OCI-LY1 (cell line): Measurements from ENCODE around the gene NME9.
A peak's percentile ranks its signal among the peaks of the same experiment; 100 is the strongest.

Experiments used
- H2AFZ ChIP-seq: fragments of 200-600 bp; sonication (generic), shearing (Covaris generic); 2 replicates; pipeline ENCODE4 v1.6.0; 2014; ENCODE audit warnings: antibody characterized with exemption, mild to moderate bottlenecking, low read length
- H3F3A ChIP-seq: fragments of 200-600 bp; sonication (generic), shearing (Covaris generic); 2 replicates; pipeline ENCODE4 v1.6.0; 2014; ENCODE audit warnings: mild to moderate bottlenecking, antibody characterized with exemption, low read length, moderate library complexity; ENCODE audit not compliant: insufficient read depth
- H3K27ac ChIP-seq: fragments of 200-600 bp; sonication (generic); 2 replicates; pipeline ENCODE4 v1.5.1; 2014; ENCODE audit warnings: low read length, mixed run types, mild to moderate bottlenecking, low read depth; ENCODE audit not compliant: poor library complexity, severe bottlenecking
- H3K27me3 ChIP-seq: fragments of 200-600 bp; sonication (generic); 2 replicates; pipeline ENCODE4 v1.6.0; 2014; ENCODE audit warnings: antibody characterized with exemption, mild to moderate bottlenecking, low read length, moderate library complexity; ENCODE audit not compliant: insufficient read depth
- H3K36me3 ChIP-seq: fragments of 200-600 bp; sonication (generic); 2 replicates; pipeline ENCODE4 v1.6.1; 2014; ENCODE audit warnings: mild to moderate bottlenecking, antibody characterized with exemption, low read length, moderate library complexity, mixed read lengths; ENCODE audit not compliant: insufficient read depth
- H3K4me1 ChIP-seq: fragments of 200-600 bp; sonication (generic); 2 replicates; pipeline ENCODE4 v1.5.1; 2014; ENCODE audit warnings: mild to moderate bottlenecking, low read length, moderate library complexity; ENCODE audit not compliant: insufficient read depth, severe bottlenecking
- H3K4me2 ChIP-seq: fragments of 200-600 bp; sonication (generic), shearing (Covaris generic); 2 replicates; pipeline ENCODE4 v1.6.1; 2014; ENCODE audit warnings: low read length
- H3K4me3 ChIP-seq: fragments of 200-600 bp; sonication (generic); 2 replicates; pipeline ENCODE4 v1.5.1; 2014; ENCODE audit warnings: low read length, low read depth, mild to moderate bottlenecking, mixed read lengths; ENCODE audit not compliant: poor library complexity, severe bottlenecking
- H3K79me2 ChIP-seq: fragments of 200-600 bp; shearing (Covaris generic); 2 replicates; pipeline ENCODE4 v1.6.1; 2016; ENCODE audit warnings: mixed run types, low read length, mixed read lengths; ENCODE audit not compliant: insufficient read depth
- H3K9ac ChIP-seq: fragments of 200-600 bp; sonication (generic), shearing (Covaris generic); 2 replicates; pipeline ENCODE4 v1.6.1; 2014; ENCODE audit warnings: mild to moderate bottlenecking, low read length, mixed read lengths
- H3K9me2 ChIP-seq: fragments of 200-600 bp; sonication (generic), shearing (Covaris generic); 2 replicates; pipeline ENCODE4 v1.6.1; 2014; ENCODE audit warnings: low read depth, mild to moderate bottlenecking, low read length, mixed read lengths
- H3K9me3 ChIP-seq: fragments of 200-600 bp; shearing (Covaris generic); 2 replicates; pipeline ENCODE4 v1.6.1; 2014; ENCODE audit warnings: low read length, mixed read lengths
- H4K20me1 ChIP-seq: fragments of 200-600 bp; sonication (generic), shearing (Covaris generic); 2 replicates; pipeline ENCODE4 v1.6.0; 2016; ENCODE audit warnings: mild to moderate bottlenecking, low read length; ENCODE audit not compliant: insufficient read depth
- EZH2 ChIP-seq: fragments of 200-600 bp; sonication (generic), shearing (Covaris generic); IDR thresholded peaks from 2 replicates; pipeline ENCODE4 v1.8.0; 2017; ENCODE audit warnings: borderline replicate concordance, mixed run types, mild to moderate bottlenecking, antibody characterized with exemption, low read length, moderate library complexity, mixed read lengths
- TF ChIP-seq, protein P1 (sequence below): fragments of 200-600 bp; sonication (generic), shearing (Covaris generic); IDR thresholded peaks from 2 replicates; pipeline ENCODE4 v1.5.1; 2017; ENCODE audit warnings: mild to moderate bottlenecking, antibody characterized with exemption, low read length, moderate library complexity, mixed read lengths

The NME9 gene

DNA sequence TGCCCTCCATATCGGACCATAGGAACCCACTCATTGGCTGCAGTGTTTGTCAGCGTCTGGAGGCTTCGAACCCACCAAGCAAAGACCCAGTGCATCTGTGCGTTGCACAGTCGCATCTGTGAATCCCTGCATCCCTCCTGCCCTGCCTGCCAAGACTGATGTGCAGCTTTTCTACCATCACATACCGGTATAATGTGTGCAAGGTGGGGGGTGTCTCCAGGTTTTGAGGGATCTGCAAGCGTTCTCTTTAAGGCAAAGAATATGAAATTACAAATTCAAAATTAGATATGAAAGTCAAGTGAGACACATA lies 288 bp upstream of the NME9 start:
- peak overlapping the region; percentile 67 for H3K4me3 ChIP-seq
- no peaks in the 10 kb centered on the region for H3K36me3 ChIP-seq
- peaks cover 13% of the 10 kb centered on the region for H3K4me1 ChIP-seq
- H3K9me2 ChIP-seq: no peaks in the 10 kb centered on the region
- TF ChIP-seq EZH2: no peak
- TF ChIP-seq, protein P1, sequence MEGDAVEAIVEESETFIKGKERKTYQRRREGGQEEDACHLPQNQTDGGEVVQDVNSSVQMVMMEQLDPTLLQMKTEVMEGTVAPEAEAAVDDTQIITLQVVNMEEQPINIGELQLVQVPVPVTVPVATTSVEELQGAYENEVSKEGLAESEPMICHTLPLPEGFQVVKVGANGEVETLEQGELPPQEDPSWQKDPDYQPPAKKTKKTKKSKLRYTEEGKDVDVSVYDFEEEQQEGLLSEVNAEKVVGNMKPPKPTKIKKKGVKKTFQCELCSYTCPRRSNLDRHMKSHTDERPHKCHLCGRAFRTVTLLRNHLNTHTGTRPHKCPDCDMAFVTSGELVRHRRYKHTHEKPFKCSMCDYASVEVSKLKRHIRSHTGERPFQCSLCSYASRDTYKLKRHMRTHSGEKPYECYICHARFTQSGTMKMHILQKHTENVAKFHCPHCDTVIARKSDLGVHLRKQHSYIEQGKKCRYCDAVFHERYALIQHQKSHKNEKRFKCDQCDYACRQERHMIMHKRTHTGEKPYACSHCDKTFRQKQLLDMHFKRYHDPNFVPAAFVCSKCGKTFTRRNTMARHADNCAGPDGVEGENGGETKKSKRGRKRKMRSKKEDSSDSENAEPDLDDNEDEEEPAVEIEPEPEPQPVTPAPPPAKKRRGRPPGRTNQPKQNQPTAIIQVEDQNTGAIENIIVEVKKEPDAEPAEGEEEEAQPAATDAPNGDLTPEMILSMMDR: no peak
- peak overlapping the region; percentile 83 for H3K4me2 ChIP-seq
- no peak overlapping the region for H2AFZ ChIP-seq
- H3K27ac ChIP-seq: no peak overlapping the region
- H3K9ac ChIP-seq: no peak overlapping the region
- no peaks in the 10 kb centered on the region for H3K9me3 ChIP-seq
- no peaks in the 10 kb centered on the region for H3K79me2 ChIP-seq
- H4K20me1 ChIP-seq: no peaks in the 10 kb centered on the region
- peaks cover 5% of the 10 kb centered on the region; the same call in 1 of the 2 replicates for H3F3A ChIP-seq
- H3K27me3 ChIP-seq: no peaks in the 10 kb centered on the region

DNA sequence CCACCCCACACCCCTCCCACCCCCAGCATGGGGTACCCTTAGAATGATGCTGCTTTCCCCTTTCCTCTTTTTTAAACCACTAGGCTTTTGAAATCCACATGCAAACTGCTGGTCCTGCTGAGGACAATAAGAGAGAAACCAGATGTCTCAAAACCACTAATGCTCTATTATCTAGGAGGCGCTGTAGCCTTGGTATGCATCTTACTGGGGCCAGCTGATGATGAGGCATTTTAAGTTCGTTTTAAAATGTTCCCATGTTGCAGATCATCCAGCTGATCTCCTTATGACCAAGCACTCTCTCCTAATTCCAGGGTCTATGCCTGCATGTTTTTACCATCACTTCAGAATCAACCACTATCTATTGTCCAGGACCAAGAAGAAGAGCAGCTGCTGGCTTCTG lies 1.3 kb downstream of the NME9 start:
- Histone ChIP-seq H3K9me3 (no peaks in the 10 kb centered on the region), H3K27me3 (no peaks in the 10 kb centered on the region), H3K4me3 (peak overlapping the region; percentile 67), H3K4me1 (peaks cover 13% of the 10 kb centered on the region), H3K4me2 (peak overlapping the region; percentile 83), H2AFZ (no peak overlapping the region), H3K79me2 (no peaks in the 10 kb centered on the region), H3K27ac (no peak overlapping the region), H3K9me2 (no peaks in the 10 kb centered on the region), H3K9ac (peak overlapping the region; percentile 2; the same call in 1 of the 2 replicates), H3K36me3 (no peaks in the 10 kb centered on the region), H4K20me1 (no peaks in the 10 kb centered on the region), H3F3A (peaks cover 5% of the 10 kb centered on the region; the same call in 1 of the 2 replicates)
- TF ChIP-seq, protein P1: peak; percentile 69
- TF ChIP-seq EZH2: no peak

DNA sequence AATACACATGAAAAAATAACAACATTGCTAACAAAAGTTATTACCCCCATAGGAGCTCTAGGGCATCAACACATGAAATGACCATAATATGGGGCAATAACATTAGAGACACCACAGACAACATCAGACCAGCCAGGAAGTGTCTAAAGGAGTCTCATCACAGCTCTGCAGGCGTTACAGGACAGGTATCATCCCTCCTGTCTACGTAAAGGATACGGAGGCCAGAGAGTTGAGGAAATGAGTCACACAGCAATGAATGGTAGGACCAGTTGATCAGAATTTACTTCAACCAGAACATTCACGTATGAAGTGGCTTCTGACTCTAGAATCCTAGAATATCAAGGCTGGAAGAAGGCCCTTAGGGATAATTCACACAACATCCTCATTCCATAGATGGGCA lies 1.8 kb downstream of the NME9 start:
- H3K9me3 ChIP-seq: no peaks in the 10 kb centered on the region
- H3K4me1 ChIP-seq: peaks cover 13% of the 10 kb centered on the region
- H3K27ac ChIP-seq: no peak overlapping the region
- no peak overlapping the region for H3K4me3 ChIP-seq
- no peaks in the 10 kb centered on the region for H3K79me2 ChIP-seq
- TF ChIP-seq, protein P1: no peak
- TF ChIP-seq EZH2: no peak
- no peak overlapping the region for H2AFZ ChIP-seq
- H3K9me2 ChIP-seq: no peaks in the 10 kb centered on the region
- H3K36me3 ChIP-seq: no peaks in the 10 kb centered on the region
- H3K9ac ChIP-seq: no peak overlapping the region
- no peak overlapping the region for H3K4me2 ChIP-seq
- no peaks in the 10 kb centered on the region for H3K27me3 ChIP-seq
- no peaks in the 10 kb centered on the region for H4K20me1 ChIP-seq
- peaks cover 5% of the 10 kb centered on the region; the same call in 1 of the 2 replicates for H3F3A ChIP-seq
